IMR-90 (cell line): ENCODE data around the gene NOL8. TPM values are rescaled to one million over a fixed set of nuclear protein-coding genes. Genes with fewer than 3 reads are reported as not detected.

ENCODE experiments used
- ATAC-seq: fragments of 200-7000 bp; cut with Tn5 transposase; 2 replicates; pipeline ENCODE4 v1.9.1; 2020; ENCODE audit warnings: low read depth, mild to moderate bottlenecking, moderate library complexity
- BruUV-seq: library from RNA; stranded (reverse); fragments of 400-500 nt; replicated peaks from 2 replicates; lab custom pipeline; 2021; lab: Mats Ljungman, UMichigan
- CTCF ChIA-PET: fragments of 300-600 bp; formaldehyde crosslinking; extraction: SDS; loops from one replicate; lab custom pipeline; 2021; ENCODE audit warnings: antibody characterized with exemption; lab: Yijun Ruan, JAX
- POLR2A ChIA-PET: fragments of 300-600 bp; sonication (Branson Sonifier 250); formaldehyde crosslinking; loops from one replicate; lab custom pipeline; 2022; ENCODE audit warnings: antibody characterized with exemption; ENCODE audit not compliant: unreplicated experiment; lab: Charles Lee
- DNase-seq: peaks from one replicate; pipeline ENCODE4 v3.0.0; 2013
- H2AFZ ChIP-seq: replicated peaks from 2 replicates; pipeline ENCODE3; 2013; ENCODE audit warnings: low read length, mild to moderate bottlenecking; ENCODE audit not compliant: poor library complexity
- H2AK5ac ChIP-seq: 2 replicates; pipeline ENCODE4 v1.6.1; 2013; ENCODE audit warnings: low read depth, low read length, inconsistent platforms
- H2AK9ac ChIP-seq: replicated peaks from 2 replicates; pipeline ENCODE3; 2013; ENCODE audit warnings: mild to moderate bottlenecking, low read depth, low read length, moderate library complexity; ENCODE audit not compliant: poor library complexity
- H2BK120ac ChIP-seq: 2 replicates; pipeline ENCODE4 v1.6.1; 2013; ENCODE audit warnings: low read depth, low read length, inconsistent platforms
- H2BK15ac ChIP-seq: 3 replicates; pipeline ENCODE4 v1.6.1; 2013; ENCODE audit warnings: low read depth, low read length, inconsistent platforms
- H2BK20ac ChIP-seq: 2 replicates; pipeline ENCODE4 v1.6.1; 2013; ENCODE audit warnings: low read depth, mild to moderate bottlenecking, inconsistent platforms, low read length, moderate library complexity
- H2BK5ac ChIP-seq: 2 replicates; pipeline ENCODE4 v1.6.1; 2013; ENCODE audit warnings: mild to moderate bottlenecking, low read depth, low read length, inconsistent platforms; ENCODE audit not compliant: poor library complexity, severe bottlenecking
- H3K14ac ChIP-seq: replicated peaks from 2 replicates; pipeline ENCODE4 v1.6.1; 2013; ENCODE audit warnings: low read depth, low read length, inconsistent platforms
- H3K18ac ChIP-seq: 2 replicates; pipeline ENCODE4 v1.6.1; 2013; ENCODE audit warnings: low read depth, low read length, control low read depth
- H3K23ac ChIP-seq: 2 replicates; pipeline ENCODE4 v1.6.1; 2013; ENCODE audit warnings: low read depth, low read length, inconsistent platforms
- H3K27ac ChIP-seq: 2 replicates; pipeline ENCODE4 v1.5.1; 2013; ENCODE audit warnings: mild to moderate bottlenecking, control low read depth, low read length; ENCODE audit not compliant: insufficient read depth
- H3K27me3 ChIP-seq: 2 replicates; pipeline ENCODE4 v1.6.1; 2013; ENCODE audit warnings: low read length; ENCODE audit not compliant: control insufficient read depth, insufficient read depth
- H3K36me3 ChIP-seq: 2 replicates; pipeline ENCODE4 v1.6.1; 2013; ENCODE audit warnings: low read length, mixed read lengths; ENCODE audit not compliant: control insufficient read depth, insufficient read depth
- H3K4ac ChIP-seq: 2 replicates; pipeline ENCODE4 v1.6.1; 2013; ENCODE audit warnings: low read depth, low read length, inconsistent platforms
- H3K4me1 ChIP-seq: 2 replicates; pipeline ENCODE4 v1.6.1; 2013; ENCODE audit warnings: low read length, mixed read lengths; ENCODE audit not compliant: control insufficient read depth, insufficient read depth
- H3K4me2 ChIP-seq: 2 replicates; pipeline ENCODE4 v1.6.1; 2013; ENCODE audit warnings: low read depth, mild to moderate bottlenecking, control low read depth, low read length, moderate library complexity
- H3K4me3 ChIP-seq: 2 replicates; pipeline ENCODE4 v1.5.1; 2013; ENCODE audit warnings: low read depth, mild to moderate bottlenecking, control low read depth, low read length, moderate library complexity; ENCODE audit not compliant: insufficient read depth
- H3K56ac ChIP-seq: 2 replicates; pipeline ENCODE4 v1.6.1; 2013; ENCODE audit warnings: low read length, inconsistent platforms; ENCODE audit not compliant: insufficient read depth; ENCODE audit errors: extremely low read depth
- H3K79me1 ChIP-seq, 2 experiments: 2 replicates each; pipeline ENCODE4 v1.6.1; 2013; ENCODE audit warnings: low read length in 2 of 2, inconsistent platforms in 1 of 2, low read depth in 1 of 2
- H3K9ac ChIP-seq: 2 replicates; pipeline ENCODE4 v1.6.1; 2013; ENCODE audit warnings: low read depth, low read length, control low read depth
- H3K9me1 ChIP-seq: 2 replicates; pipeline ENCODE4 v1.6.1; 2013; ENCODE audit warnings: low read length, inconsistent platforms; ENCODE audit not compliant: insufficient read depth
- H3K9me3 ChIP-seq: 2 replicates; pipeline ENCODE4 v1.6.1; 2013; ENCODE audit warnings: low read length; ENCODE audit not compliant: control insufficient read depth, insufficient read depth
- H4K20me1 ChIP-seq: 2 replicates; pipeline ENCODE4 v1.6.1; 2013; ENCODE audit warnings: low read length, inconsistent platforms; ENCODE audit not compliant: insufficient read depth
- H4K5ac ChIP-seq: 2 replicates; pipeline ENCODE4 v1.6.1; 2013; ENCODE audit warnings: mild to moderate bottlenecking, low read depth, low read length, control low read depth
- H4K8ac ChIP-seq, 2 experiments: 2 replicates each; pipeline ENCODE4 v1.6.1; 2013; ENCODE audit warnings: low read depth in 2 of 2, low read length in 2 of 2, control low read depth in 1 of 2, inconsistent platforms in 1 of 2
- H4K91ac ChIP-seq: 2 replicates; pipeline ENCODE4 v1.6.1; 2013; ENCODE audit warnings: low read depth, low read length, inconsistent platforms; ENCODE audit not compliant: insufficient read depth
- BHLHE40 ChIP-seq: fragments of 150-350 bp; IDR thresholded peaks from 2 replicates; pipeline ENCODE4 v1.6.1; 2016; ENCODE audit warnings: mild to moderate bottlenecking, low read depth, low read length
- CEBPB ChIP-seq: IDR thresholded peaks from 2 replicates; pipeline ENCODE4 v1.6.1; 2012; ENCODE audit warnings: low read depth, low read length, improper control_type of control experiment
- CHD1 ChIP-seq: IDR thresholded peaks from 2 replicates; pipeline ENCODE4 v1.6.1; 2012; ENCODE audit warnings: low read depth, low read length, improper control_type of control experiment
- FOS ChIP-seq: fragments of 150-350 bp; IDR thresholded peaks from 2 replicates; pipeline ENCODE4 v1.6.1; 2016; ENCODE audit warnings: low read depth, low read length
- MAFK ChIP-seq: IDR thresholded peaks from 2 replicates; pipeline ENCODE4 v1.6.1; 2012; ENCODE audit warnings: low read depth, low read length, improper control_type of control experiment
- MAZ ChIP-seq: IDR thresholded peaks from 2 replicates; pipeline ENCODE4 v1.6.1; 2012; ENCODE audit warnings: low read depth, mild to moderate bottlenecking, low read length, improper control_type of control experiment, moderate library complexity, borderline replicate concordance
- MXI1 ChIP-seq: IDR thresholded peaks from 2 replicates; pipeline ENCODE4 v1.6.1; 2012; ENCODE audit warnings: low read depth, mild to moderate bottlenecking, low read length, moderate library complexity, borderline replicate concordance
- NFE2L2 ChIP-seq: fragments of 150-350 bp; IDR thresholded peaks from 2 replicates; pipeline ENCODE4 v1.6.1; 2016; ENCODE audit warnings: low read depth, mild to moderate bottlenecking, low read length
- POLR2A ChIP-seq: IDR thresholded peaks from 2 replicates; pipeline ENCODE4 v1.6.1; 2012; ENCODE audit warnings: mild to moderate bottlenecking, low read depth, low read length
- RAD21 ChIP-seq: IDR thresholded peaks from 2 replicates; pipeline ENCODE4 v1.6.1; 2012; ENCODE audit warnings: low read length, improper control_type of control experiment
- RCOR1 ChIP-seq: IDR thresholded peaks from 2 replicates; pipeline ENCODE4 v1.6.1; 2012; ENCODE audit warnings: mild to moderate bottlenecking, low read length, improper control_type of control experiment; ENCODE audit not compliant: insufficient replicate concordance
- RFX5 ChIP-seq: IDR thresholded peaks from 2 replicates; pipeline ENCODE4 v1.8.0; 2012; ENCODE audit warnings: low read depth, mild to moderate bottlenecking, low read length, moderate library complexity
- SMC3 ChIP-seq: fragments of 150-350 bp; IDR thresholded peaks from 2 replicates; pipeline ENCODE4 v1.6.1; 2016; ENCODE audit warnings: low read depth, mild to moderate bottlenecking, antibody characterized with exemption, low read length, moderate library complexity
- WGBS, 2 experiments: methylation state at CpG; one replicate each; pipeline versions ENCODE4 v1.1.5 to v1.1.7; 2013; ENCODE audit warnings: missing lambda C conversion rate in 2 of 2; ENCODE audit not compliant: insufficient read length in 1 of 2; ENCODE audit errors: extremely low coverage in 2 of 2; 5-methylcytosine and 5-hydroxymethylcytosine counted together
- dilution Hi-C: fragments of 300-500 bp; cut with HindIII; formaldehyde crosslinking; loops from one replicate; pipeline ENCODE4 v1.14.3; 2018; ENCODE audit warnings: low sequenced_read_pairs; ENCODE audit not compliant: unreplicated experiment
- in situ Hi-C: fragments of 300-500 bp; cut with MboI; formaldehyde crosslinking; loops from 3 replicates; pipeline ENCODE4 v1.14.3; 2019; ENCODE audit warnings: low sequenced_read_pairs, inconsistent platforms, mixed read lengths
- intact Hi-C: fragments of 100-400 bp; cut with micrococcal nuclease; formaldehyde crosslinking; loops from 2 replicates; pipeline ENCODE4 v1.10.0; 2022
- polyA plus RNA-seq, 3 experiments: library from polyadenylated mRNA; depleted of rRNA; stranded (reverse); fragments of >200 nt; gene quantifications; 2 replicates each; pipeline ENCODE4 v1.2.3, GENCODE V29; 2012; ENCODE audit warnings: low replicate concordance in 1 of 3
- total RNA-seq: library from RNA; depleted of rRNA; stranded (reverse); fragments of >200 nt; gene quantifications from 2 replicates; pipeline ENCODE4 v1.2.3, GENCODE V29; 2012
- TF ChIP-seq, protein P1 (sequence below): fragments of 150-350 bp; IDR thresholded peaks from 2 replicates; pipeline ENCODE4 v1.6.1; 2016; ENCODE audit warnings: low read depth, mild to moderate bottlenecking, low read length, moderate library complexity, borderline replicate concordance
- TF ChIP-seq, protein P2 (sequence below): fragments of 150-350 bp; IDR thresholded peaks from 2 replicates; pipeline ENCODE4 v1.6.1; 2017; ENCODE audit warnings: mild to moderate bottlenecking, antibody characterized with exemption, low read length, low read depth
- TF ChIP-seq, protein P3 (sequence below): conservative IDR thresholded peaks from 2 replicates; pipeline ENCODE4 v1.5.1; 2012; ENCODE audit warnings: mild to moderate bottlenecking, low read depth, low read length, improper control_type of control experiment

Gene NOL8
- total and polyA plus RNA-seq, 2 of the 4 experiments (the other 2 are of a cell fraction), result 10.1 to 18.3 TPM

DNA sequence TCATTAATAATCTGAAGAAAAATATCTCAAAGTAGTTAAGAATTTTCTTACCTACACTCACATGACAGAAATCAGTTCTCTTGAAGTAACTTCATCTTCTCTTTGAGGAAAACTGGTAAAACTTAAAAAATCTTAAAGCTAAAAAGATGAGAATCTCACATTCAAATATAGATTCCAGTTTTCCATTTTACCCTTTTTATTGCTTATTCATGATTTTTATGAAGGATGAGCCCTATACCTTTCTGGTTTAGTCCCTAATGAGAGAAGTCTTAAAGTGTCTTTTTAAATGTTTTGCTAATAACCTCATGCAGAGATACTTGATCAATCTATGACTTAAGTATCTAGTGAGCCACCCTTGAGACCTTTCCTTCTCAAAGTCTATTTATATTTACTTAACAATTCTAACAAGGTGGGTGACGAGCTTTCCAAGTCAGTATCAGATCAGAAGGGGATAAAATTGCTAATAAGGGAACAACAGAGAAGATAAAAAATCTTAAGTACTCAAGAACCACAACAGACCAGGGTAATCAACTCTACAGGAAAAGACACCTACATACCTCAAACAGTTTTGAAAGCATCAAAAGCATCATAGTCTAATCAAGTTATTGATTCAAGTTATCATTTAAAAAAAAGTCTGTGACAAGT is 34.2 kb downstream of the NOL8 start:
- Histone ChIP-seq H3K23ac (no peak overlapping the region), H2AK5ac (no peak overlapping the region), H2AK9ac (no peak overlapping the region), H3K4me1 (peaks cover 6% of the 10 kb centered on the region), H2AFZ (no peak overlapping the region), H3K79me1 (peaks cover under 1 to 44% of the 10 kb centered on the region in 2 experiments; a peak in 3 of 4 replicates), H2BK120ac (no peak overlapping the region), H2BK15ac (no peak overlapping the region), H3K4me3 (no peak overlapping the region), H3K56ac (no peak overlapping the region), H3K9me3 (no peaks in the 10 kb centered on the region), H4K20me1 (peaks cover 35% of the 10 kb centered on the region; the same call in 1 of the 2 replicates), H3K14ac (no peak overlapping the region), H2BK5ac (no peak overlapping the region), H3K36me3 (peaks cover 12% of the 10 kb centered on the region), H3K27ac (no peak overlapping the region), H4K8ac (no peak overlapping the region), H3K9ac (no peak overlapping the region), H4K91ac (no peak overlapping the region), H3K27me3 (no peaks in the 10 kb centered on the region), H4K5ac (no peak overlapping the region), H2BK20ac (no peak overlapping the region), H3K9me1 (peaks cover 4% of the 10 kb centered on the region), H3K4ac (no peak overlapping the region), H3K4me2 (peak overlapping the region; percentile 32; the same call in 1 of the 2 replicates), H3K18ac (no peak overlapping the region)
- POLR2A ChIA-PET, result interaction anchor here (0.8 kb wide), 1 partner anchor 45 kb away, joined by 3 read pairs; no protein-coding TSS in a partner anchor
- TF ChIP-seq RAD21 (no peak), RFX5 (no peak), RCOR1 (no peak), BHLHE40 (no peak), POLR2A (no peak), MAZ (no peak), CEBPB (no peak), FOS (no peak), CHD1 (no peak), SMC3 (no peak), NFE2L2 (no peak), MAFK (no peak), MXI1 (no peak)
- TF ChIP-seq, protein P1, sequence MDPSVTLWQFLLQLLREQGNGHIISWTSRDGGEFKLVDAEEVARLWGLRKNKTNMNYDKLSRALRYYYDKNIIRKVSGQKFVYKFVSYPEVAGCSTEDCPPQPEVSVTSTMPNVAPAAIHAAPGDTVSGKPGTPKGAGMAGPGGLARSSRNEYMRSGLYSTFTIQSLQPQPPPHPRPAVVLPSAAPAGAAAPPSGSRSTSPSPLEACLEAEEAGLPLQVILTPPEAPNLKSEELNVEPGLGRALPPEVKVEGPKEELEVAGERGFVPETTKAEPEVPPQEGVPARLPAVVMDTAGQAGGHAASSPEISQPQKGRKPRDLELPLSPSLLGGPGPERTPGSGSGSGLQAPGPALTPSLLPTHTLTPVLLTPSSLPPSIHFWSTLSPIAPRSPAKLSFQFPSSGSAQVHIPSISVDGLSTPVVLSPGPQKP, result no peak
- TF ChIP-seq, protein P2, sequence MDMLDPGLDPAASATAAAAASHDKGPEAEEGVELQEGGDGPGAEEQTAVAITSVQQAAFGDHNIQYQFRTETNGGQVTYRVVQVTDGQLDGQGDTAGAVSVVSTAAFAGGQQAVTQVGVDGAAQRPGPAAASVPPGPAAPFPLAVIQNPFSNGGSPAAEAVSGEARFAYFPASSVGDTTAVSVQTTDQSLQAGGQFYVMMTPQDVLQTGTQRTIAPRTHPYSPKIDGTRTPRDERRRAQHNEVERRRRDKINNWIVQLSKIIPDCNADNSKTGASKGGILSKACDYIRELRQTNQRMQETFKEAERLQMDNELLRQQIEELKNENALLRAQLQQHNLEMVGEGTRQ, result no peak
- TF ChIP-seq, protein P3, sequence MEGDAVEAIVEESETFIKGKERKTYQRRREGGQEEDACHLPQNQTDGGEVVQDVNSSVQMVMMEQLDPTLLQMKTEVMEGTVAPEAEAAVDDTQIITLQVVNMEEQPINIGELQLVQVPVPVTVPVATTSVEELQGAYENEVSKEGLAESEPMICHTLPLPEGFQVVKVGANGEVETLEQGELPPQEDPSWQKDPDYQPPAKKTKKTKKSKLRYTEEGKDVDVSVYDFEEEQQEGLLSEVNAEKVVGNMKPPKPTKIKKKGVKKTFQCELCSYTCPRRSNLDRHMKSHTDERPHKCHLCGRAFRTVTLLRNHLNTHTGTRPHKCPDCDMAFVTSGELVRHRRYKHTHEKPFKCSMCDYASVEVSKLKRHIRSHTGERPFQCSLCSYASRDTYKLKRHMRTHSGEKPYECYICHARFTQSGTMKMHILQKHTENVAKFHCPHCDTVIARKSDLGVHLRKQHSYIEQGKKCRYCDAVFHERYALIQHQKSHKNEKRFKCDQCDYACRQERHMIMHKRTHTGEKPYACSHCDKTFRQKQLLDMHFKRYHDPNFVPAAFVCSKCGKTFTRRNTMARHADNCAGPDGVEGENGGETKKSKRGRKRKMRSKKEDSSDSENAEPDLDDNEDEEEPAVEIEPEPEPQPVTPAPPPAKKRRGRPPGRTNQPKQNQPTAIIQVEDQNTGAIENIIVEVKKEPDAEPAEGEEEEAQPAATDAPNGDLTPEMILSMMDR, result no peak
- intact Hi-C loops, result no loop called here
- ATAC-seq (no peak), DNase-seq (no peak)
- WGBS, 2 experiments, result no CpG with 5 or more reads among the region's 1 CpG
- CTCF ChIA-PET, result no interaction called here
- in situ Hi-C loops, result loop anchor here (5.0 to 10.0 kb wide), 2 partner anchors 44 to 156 kb away; no protein-coding TSS in a partner anchor
- BruUV-seq, result no TSS peak
- dilution Hi-C loops, result no loop called here
